GM12878 (cell line): ENCODE data around the gene TFDP1.

Experiments used
- BCL3 ChIP-seq: IDR thresholded peaks from 2 replicates; pipeline ENCODE4 v1.6.1; 2011; ENCODE audit warnings: borderline replicate concordance, low read depth, mild to moderate bottlenecking, moderate library complexity, low read length; ENCODE audit not compliant: insufficient read depth, poor library complexity, severe bottlenecking
- CTCF ChIP-seq, 3 experiments: IDR thresholded peaks in 2 of 3; conservative IDR thresholded peaks in 1 of 3; 2 replicates each; pipeline ENCODE4 v1.5.1; 2011; ENCODE audit warnings: low read depth in 3 of 3, low read length in 3 of 3, mild to moderate bottlenecking in 3 of 3, control low read depth in 2 of 3, moderate library complexity in 2 of 3, inconsistent platforms in 1 of 3, mixed read lengths in 1 of 3; ENCODE audit not compliant: control insufficient read depth in 2 of 3, insufficient read depth in 1 of 3; ENCODE audit errors: extremely low read depth in 1 of 3
- EZH2 ChIP-seq: IDR thresholded peaks from 2 replicates; pipeline ENCODE4 v1.6.1; 2012; ENCODE audit warnings: low read depth, mild to moderate bottlenecking, control low read depth, inconsistent platforms, low read length, borderline replicate concordance; ENCODE audit not compliant: control insufficient read depth
- GABPA ChIP-seq: IDR thresholded peaks from 2 replicates; pipeline ENCODE4 v1.6.1; 2014; ENCODE audit warnings: antibody characterized with exemption, low read depth, mild to moderate bottlenecking, inconsistent platforms

GRCh38 chr13:113648216-113648610, 63.7 kb downstream of the TFDP1 start:
- TF ChIP-seq EZH2, result no peak
- TF ChIP-seq CTCF (IDR thresholded peaks at IDR 0.05 in 2 of 3, conservative IDR thresholded peaks at IDR 0.05 in 1 of 3; ENCODE audit: control insufficient read depth in 2 of 3, extremely low read depth in 1 of 3, insufficient read depth in 1 of 3, low read depth in 3 of 3, low read length in 3 of 3), result no peak
- TF ChIP-seq BCL3, result no peak
- no peak for TF ChIP-seq GABPA
